ENCODE data around the gene THSD1.

DNA sequence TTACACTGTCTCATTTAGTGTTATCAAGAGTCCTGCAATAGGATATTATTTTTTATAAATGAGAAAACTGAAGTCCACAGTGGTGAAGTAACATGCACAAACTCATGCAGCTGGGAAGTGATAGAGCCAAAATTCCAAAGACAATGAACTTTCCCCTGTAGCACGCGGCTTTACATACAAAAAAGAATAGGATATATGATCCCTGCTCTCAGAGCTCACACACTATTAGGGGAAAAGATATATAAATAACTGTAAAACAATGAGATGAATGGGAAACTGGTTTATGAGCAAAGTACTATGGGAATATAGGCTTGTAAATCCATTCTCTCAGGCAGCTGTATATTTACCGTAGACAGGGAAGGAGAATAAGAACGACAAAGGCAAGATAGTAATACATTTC, 39.7 kb downstream of the THSD1 start:
- TF ChIP-seq CTCF (IDR thresholded peaks at IDR 0.05) (no peak), ZFX (IDR thresholded peaks at IDR 0.05; ENCODE audit: borderline replicate concordance) (no peak)
